ENCODE data around the gene CRYBG2. TPM values are rescaled to one million over a fixed set of nuclear protein-coding genes. Genes with fewer than 3 reads are reported as not detected.

Gene CRYBG2
- total and polyA plus RNA-seq, 2 of the 13 experiments (the other 11 are each of a cell fraction or from before 2014, with no cell fraction given): 1.3 to 2.9 TPM

DNA sequence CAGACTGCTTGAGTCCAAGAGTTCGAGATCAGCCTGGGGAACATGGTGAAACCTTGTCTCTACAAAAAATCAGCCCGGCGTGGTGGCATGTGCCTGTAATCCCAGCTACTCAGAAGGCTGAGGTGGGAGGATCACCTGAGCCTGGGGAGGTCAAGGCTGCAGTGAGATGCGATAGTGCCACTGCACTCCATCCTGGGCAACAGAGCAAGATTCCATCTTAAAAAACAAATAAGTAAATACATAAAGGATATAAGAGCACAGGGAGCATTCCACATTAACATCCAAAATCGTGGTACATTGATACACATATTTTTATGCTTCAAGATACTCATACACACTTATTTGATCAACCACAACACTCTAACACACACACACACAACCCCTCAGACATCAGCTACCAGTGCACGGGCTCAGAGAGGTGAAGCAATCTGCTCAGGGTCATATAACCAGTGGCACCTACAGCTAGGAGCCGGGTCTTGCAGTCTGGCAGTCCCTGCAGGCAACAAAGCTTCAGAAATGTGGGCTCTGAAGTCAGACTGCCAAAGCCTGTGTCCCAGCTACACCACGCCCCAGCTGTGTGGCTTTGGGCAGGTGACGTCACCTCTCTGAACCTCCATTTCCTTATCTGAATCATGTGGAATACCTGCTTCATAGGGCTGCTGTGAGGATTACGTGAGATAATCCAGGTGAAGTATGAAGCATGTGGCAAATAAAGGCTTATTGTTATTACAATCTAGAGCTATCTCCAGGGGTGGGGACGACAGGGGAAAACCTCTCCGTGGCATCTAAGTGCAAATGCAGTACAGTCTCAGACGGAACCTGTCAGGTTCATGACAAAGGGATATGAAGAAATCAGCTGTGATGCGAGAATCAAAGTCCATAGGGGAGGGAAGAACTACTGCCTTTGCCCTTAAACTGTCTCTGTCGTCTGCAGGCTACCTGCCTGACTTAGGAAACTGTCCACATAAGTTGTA, 4.8 kb upstream of the CRYBG2 start (continued):
- TF ChIP-seq DPF2 (CRISPR knock-in tag; IDR thresholded peaks at IDR 0.05; ENCODE audit: borderline replicate concordance, low read depth) (0 out of 2 replicates have a peak, but pooled peaks have one; percentile 13), ATRX (CRISPR knock-in tag; IDR thresholded peaks at IDR 0.05; ENCODE audit: borderline replicate concordance) (no peak), PRMT3 (CRISPR knock-in tag; IDR thresholded peaks at IDR 0.05; ENCODE audit: borderline replicate concordance, low read depth) (no peak), ZNF138 (CRISPR knock-in tag; IDR thresholded peaks at IDR 0.05; ENCODE audit: low read depth) (no peak), PHF21A (CRISPR knock-in tag; IDR thresholded peaks at IDR 0.05) (peak; percentile 40; the same call in 1 of the 2 replicates)
- TF ChIP-seq, protein P1, sequence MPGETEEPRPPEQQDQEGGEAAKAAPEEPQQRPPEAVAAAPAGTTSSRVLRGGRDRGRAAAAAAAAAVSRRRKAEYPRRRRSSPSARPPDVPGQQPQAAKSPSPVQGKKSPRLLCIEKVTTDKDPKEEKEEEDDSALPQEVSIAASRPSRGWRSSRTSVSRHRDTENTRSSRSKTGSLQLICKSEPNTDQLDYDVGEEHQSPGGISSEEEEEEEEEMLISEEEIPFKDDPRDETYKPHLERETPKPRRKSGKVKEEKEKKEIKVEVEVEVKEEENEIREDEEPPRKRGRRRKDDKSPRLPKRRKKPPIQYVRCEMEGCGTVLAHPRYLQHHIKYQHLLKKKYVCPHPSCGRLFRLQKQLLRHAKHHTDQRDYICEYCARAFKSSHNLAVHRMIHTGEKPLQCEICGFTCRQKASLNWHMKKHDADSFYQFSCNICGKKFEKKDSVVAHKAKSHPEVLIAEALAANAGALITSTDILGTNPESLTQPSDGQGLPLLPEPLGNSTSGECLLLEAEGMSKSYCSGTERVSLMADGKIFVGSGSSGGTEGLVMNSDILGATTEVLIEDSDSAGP (CRISPR knock-in tag; IDR thresholded peaks at IDR 0.05; ENCODE audit: borderline replicate concordance): peak; percentile 49; the same call in 1 of the 2 replicates
- TF ChIP-seq, protein P2, sequence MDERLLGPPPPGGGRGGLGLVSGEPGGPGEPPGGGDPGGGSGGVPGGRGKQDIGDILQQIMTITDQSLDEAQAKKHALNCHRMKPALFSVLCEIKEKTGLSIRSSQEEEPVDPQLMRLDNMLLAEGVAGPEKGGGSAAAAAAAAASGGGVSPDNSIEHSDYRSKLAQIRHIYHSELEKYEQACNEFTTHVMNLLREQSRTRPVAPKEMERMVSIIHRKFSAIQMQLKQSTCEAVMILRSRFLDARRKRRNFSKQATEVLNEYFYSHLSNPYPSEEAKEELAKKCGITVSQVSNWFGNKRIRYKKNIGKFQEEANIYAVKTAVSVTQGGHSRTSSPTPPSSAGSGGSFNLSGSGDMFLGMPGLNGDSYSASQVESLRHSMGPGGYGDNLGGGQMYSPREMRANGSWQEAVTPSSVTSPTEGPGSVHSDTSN (CRISPR knock-in tag; IDR thresholded peaks at IDR 0.05): 0 out of 2 replicates have a peak, but pooled peaks have one; percentile 12
- TF ChIP-seq, protein P3, sequence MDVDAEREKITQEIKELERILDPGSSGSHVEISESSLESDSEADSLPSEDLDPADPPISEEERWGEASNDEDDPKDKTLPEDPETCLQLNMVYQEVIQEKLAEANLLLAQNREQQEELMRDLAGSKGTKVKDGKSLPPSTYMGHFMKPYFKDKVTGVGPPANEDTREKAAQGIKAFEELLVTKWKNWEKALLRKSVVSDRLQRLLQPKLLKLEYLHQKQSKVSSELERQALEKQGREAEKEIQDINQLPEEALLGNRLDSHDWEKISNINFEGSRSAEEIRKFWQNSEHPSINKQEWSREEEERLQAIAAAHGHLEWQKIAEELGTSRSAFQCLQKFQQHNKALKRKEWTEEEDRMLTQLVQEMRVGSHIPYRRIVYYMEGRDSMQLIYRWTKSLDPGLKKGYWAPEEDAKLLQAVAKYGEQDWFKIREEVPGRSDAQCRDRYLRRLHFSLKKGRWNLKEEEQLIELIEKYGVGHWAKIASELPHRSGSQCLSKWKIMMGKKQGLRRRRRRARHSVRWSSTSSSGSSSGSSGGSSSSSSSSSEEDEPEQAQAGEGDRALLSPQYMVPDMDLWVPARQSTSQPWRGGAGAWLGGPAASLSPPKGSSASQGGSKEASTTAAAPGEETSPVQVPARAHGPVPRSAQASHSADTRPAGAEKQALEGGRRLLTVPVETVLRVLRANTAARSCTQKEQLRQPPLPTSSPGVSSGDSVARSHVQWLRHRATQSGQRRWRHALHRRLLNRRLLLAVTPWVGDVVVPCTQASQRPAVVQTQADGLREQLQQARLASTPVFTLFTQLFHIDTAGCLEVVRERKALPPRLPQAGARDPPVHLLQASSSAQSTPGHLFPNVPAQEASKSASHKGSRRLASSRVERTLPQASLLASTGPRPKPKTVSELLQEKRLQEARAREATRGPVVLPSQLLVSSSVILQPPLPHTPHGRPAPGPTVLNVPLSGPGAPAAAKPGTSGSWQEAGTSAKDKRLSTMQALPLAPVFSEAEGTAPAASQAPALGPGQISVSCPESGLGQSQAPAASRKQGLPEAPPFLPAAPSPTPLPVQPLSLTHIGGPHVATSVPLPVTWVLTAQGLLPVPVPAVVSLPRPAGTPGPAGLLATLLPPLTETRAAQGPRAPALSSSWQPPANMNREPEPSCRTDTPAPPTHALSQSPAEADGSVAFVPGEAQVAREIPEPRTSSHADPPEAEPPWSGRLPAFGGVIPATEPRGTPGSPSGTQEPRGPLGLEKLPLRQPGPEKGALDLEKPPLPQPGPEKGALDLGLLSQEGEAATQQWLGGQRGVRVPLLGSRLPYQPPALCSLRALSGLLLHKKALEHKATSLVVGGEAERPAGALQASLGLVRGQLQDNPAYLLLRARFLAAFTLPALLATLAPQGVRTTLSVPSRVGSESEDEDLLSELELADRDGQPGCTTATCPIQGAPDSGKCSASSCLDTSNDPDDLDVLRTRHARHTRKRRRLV (CRISPR knock-in tag; IDR thresholded peaks at IDR 0.05): no peak
- TF ChIP-seq, protein P4, sequence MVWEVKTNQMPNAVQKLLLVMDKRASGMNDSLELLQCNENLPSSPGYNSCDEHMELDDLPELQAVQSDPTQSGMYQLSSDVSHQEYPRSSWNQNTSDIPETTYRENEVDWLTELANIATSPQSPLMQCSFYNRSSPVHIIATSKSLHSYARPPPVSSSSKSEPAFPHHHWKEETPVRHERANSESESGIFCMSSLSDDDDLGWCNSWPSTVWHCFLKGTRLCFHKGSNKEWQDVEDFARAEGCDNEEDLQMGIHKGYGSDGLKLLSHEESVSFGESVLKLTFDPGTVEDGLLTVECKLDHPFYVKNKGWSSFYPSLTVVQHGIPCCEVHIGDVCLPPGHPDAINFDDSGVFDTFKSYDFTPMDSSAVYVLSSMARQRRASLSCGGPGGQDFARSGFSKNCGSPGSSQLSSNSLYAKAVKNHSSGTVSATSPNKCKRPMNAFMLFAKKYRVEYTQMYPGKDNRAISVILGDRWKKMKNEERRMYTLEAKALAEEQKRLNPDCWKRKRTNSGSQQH (CRISPR knock-in tag; IDR thresholded peaks at IDR 0.05; ENCODE audit: low read depth): 0 out of 2 replicates have a peak, but pooled peaks have one; percentile 49
- TF ChIP-seq, protein P5, sequence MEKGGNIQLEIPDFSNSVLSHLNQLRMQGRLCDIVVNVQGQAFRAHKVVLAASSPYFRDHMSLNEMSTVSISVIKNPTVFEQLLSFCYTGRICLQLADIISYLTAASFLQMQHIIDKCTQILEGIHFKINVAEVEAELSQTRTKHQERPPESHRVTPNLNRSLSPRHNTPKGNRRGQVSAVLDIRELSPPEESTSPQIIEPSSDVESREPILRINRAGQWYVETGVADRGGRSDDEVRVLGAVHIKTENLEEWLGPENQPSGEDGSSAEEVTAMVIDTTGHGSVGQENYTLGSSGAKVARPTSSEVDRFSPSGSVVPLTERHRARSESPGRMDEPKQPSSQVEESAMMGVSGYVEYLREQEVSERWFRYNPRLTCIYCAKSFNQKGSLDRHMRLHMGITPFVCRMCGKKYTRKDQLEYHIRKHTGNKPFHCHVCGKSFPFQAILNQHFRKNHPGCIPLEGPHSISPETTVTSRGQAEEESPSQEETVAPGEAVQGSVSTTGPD (CRISPR knock-in tag; IDR thresholded peaks at IDR 0.05): no peak
- TF ChIP-seq, protein P6, sequence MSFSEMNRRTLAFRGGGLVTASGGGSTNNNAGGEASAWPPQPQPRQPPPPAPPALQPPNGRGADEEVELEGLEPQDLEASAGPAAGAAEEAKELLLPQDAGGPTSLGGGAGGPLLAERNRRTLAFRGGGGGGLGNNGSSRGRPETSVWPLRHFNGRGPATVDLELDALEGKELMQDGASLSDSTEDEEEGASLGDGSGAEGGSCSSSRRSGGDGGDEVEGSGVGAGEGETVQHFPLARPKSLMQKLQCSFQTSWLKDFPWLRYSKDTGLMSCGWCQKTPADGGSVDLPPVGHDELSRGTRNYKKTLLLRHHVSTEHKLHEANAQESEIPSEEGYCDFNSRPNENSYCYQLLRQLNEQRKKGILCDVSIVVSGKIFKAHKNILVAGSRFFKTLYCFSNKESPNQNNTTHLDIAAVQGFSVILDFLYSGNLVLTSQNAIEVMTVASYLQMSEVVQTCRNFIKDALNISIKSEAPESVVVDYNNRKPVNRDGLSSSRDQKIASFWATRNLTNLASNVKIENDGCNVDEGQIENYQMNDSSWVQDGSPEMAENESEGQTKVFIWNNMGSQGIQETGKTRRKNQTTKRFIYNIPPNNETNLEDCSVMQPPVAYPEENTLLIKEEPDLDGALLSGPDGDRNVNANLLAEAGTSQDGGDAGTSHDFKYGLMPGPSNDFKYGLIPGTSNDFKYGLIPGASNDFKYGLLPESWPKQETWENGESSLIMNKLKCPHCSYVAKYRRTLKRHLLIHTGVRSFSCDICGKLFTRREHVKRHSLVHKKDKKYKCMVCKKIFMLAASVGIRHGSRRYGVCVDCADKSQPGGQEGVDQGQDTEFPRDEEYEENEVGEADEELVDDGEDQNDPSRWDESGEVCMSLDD (CRISPR knock-in tag; IDR thresholded peaks at IDR 0.05; ENCODE audit: borderline replicate concordance): no peak
